ENCODE measurements around the gene CNP.

DNA sequence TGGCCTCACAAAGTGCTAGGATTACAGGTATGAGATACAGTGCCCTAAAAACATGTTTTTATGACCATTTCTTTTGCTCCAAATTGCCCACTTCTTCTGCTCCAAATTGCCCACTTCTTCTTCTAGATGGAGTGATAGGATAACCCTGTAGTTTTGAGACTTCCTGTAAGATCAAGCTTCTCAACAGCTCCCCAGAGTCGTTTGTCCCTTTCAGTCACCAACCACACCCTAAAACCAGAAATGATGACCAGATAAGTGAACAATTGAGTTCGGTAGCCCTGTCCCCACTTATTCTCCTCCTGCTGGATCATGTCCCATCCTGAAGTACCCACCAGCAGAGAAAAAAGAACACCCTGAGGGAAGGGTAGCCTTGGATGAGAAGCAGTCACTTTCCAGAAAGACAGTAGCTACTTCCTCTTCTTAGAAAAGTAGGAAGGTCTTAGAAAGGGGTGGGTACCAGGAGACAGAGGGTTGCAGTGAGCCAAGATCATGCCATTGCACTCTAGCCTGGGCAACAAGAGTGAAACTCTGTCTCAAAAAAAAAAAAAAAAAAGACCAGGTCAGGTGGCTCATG, 33.7 kb upstream of the CNP start:
- TF ChIP-seq POLR2AphosphoS5 (IDR thresholded peaks at IDR 0.05; ENCODE audit: low read depth, low read length) (no peak), REST (IDR thresholded peaks at IDR 0.05; ENCODE audit: insufficient read depth in 1 of 2, low read depth in 2 of 2, low read length in 2 of 2) (no peak), TAF1 (IDR thresholded peaks at IDR 0.05; ENCODE audit: borderline replicate concordance, insufficient read depth, low read length) (no peak), SIN3A (IDR thresholded peaks at IDR 0.05; ENCODE audit: borderline replicate concordance, insufficient read depth, low read length) (no peak), FOXP2 (optimal IDR thresholded peaks at IDR 0.05; ENCODE audit: borderline replicate concordance, extremely low read depth, extremely low read length, insufficient read depth) (no peak)
